ENCODE measurements around the gene KY.

The KY gene

DNA sequence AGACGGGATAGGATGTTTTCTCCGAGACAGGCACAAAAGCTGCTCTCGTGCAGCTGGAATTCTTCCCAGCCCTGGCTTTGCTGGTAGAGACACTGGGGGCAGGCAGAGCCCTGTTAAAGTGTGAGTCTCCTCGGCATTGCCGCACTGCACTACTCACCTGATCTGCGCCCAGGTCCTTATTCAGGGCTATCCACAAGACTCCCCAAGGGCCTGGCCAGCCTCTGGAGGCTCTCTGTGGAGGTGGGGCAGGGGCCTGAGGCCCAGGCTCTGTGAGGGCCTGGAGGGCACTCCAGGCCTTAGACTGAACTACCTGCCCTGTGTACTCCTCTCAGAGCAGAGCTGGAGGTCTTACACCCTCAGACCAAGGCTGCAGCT is 48.4 kb downstream of the KY start:
- Histone ChIP-seq H4K20me1 (ENCODE audit: insufficient read depth, low read length) (no peaks in the 10 kb centered on the region), H3K27ac (ENCODE audit: low read length) (no peak overlapping the region), H3K4me1 (ENCODE audit: low read length) (0 out of 2 replicates have a peak, but pooled peaks cover 3% of the 10 kb centered on the region), H3K27me3 (ENCODE audit: low read depth, low read length) (no peaks in the 10 kb centered on the region), H3K79me2 (ENCODE audit: low read length) (no peaks in the 10 kb centered on the region), H3K36me3 (replicated peaks; ENCODE audit: low read depth, low read length) (no peaks in the 10 kb centered on the region), H3K9ac (ENCODE audit: low read length) (no peak overlapping the region), H2AFZ (ENCODE audit: low read depth, low read length) (no peak overlapping the region), H3K4me2 (ENCODE audit: low read length) (no peak overlapping the region), H3K4me3 (ENCODE audit: low read length) (no peak overlapping the region), H3K9me3 (ENCODE audit: insufficient read depth, low read length) (no peaks in the 10 kb centered on the region)
- no peak for TF ChIP-seq EZH2phosphoT487 (IDR thresholded peaks at IDR 0.05; ENCODE audit: low read depth)
- TF ChIP-seq, protein P1, sequence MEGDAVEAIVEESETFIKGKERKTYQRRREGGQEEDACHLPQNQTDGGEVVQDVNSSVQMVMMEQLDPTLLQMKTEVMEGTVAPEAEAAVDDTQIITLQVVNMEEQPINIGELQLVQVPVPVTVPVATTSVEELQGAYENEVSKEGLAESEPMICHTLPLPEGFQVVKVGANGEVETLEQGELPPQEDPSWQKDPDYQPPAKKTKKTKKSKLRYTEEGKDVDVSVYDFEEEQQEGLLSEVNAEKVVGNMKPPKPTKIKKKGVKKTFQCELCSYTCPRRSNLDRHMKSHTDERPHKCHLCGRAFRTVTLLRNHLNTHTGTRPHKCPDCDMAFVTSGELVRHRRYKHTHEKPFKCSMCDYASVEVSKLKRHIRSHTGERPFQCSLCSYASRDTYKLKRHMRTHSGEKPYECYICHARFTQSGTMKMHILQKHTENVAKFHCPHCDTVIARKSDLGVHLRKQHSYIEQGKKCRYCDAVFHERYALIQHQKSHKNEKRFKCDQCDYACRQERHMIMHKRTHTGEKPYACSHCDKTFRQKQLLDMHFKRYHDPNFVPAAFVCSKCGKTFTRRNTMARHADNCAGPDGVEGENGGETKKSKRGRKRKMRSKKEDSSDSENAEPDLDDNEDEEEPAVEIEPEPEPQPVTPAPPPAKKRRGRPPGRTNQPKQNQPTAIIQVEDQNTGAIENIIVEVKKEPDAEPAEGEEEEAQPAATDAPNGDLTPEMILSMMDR (IDR thresholded peaks at IDR 0.05; ENCODE audit: low read depth, low read length): no peak

DNA sequence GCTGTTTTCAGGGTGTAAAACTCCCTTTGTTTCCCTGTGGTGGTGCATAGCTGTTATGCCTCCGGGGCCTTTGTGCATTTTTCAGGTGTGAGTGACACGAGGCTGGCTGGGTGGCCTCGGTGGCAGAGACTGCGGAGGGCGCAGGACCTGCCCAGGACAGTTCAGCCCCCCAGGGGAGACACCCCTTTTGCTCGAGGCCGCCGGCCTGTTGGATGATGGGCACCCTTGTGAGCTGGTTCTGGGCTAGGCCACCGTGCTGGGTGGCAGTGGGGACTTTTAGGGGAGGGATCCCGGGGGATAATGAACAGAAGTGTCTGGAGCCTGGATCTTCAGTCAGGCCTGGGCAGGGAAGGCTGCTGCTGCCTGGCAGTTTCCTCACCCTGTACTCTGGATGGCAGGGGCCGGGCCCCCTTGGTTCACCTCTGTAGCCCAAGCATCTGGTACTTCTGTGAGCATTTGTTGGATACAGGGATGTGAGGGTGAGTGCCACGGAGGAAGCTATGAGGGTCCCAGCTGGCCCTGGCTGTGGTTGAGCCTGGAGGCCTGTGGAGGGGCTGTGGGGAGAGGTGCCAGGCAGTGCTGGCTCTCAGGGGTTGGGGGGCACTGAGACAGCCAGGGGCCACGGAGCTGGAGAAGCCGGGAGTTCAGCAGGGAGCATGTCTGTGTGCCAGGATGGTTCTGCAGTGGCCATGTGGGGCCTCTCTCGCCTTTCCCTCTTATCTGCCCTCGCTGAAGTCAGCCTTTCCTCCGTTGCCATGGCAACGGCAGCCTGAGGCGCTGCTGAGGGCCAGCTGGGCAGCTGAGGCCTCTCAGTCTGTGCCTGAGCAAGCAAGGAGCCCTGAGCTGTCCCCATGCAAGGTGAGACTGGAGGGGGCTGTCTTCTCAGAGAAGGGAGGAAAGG is 49.0 kb downstream of the KY start:
- H3K4me3 ChIP-seq (ENCODE audit: low read length): no peak overlapping the region
- H4K20me1 ChIP-seq (ENCODE audit: insufficient read depth, low read length): no peaks in the 10 kb centered on the region
- H3K27me3 ChIP-seq (ENCODE audit: low read depth, low read length): no peaks in the 10 kb centered on the region
- H3K79me2 ChIP-seq (ENCODE audit: low read length): no peaks in the 10 kb centered on the region
- H3K9ac ChIP-seq (ENCODE audit: low read length): no peak overlapping the region
- no peaks in the 10 kb centered on the region for H3K36me3 ChIP-seq (replicated peaks; ENCODE audit: low read depth, low read length)
- no peaks in the 10 kb centered on the region for H3K9me3 ChIP-seq (ENCODE audit: insufficient read depth, low read length)
- no peak overlapping the region for H2AFZ ChIP-seq (ENCODE audit: low read depth, low read length)
- H3K4me2 ChIP-seq (ENCODE audit: low read length): no peak overlapping the region
- TF ChIP-seq, protein P1 (IDR thresholded peaks at IDR 0.05; ENCODE audit: low read depth, low read length): no peak
- TF ChIP-seq EZH2phosphoT487 (IDR thresholded peaks at IDR 0.05; ENCODE audit: low read depth): no peak
- 0 out of 2 replicates have a peak, but pooled peaks cover 3% of the 10 kb centered on the region for H3K4me1 ChIP-seq (ENCODE audit: low read length)
- no peak overlapping the region for H3K27ac ChIP-seq (ENCODE audit: low read length)

GRCh38 chr3:134600685-134601463 is 49.9 kb downstream of the KY start:
- Histone ChIP-seq H3K27ac (ENCODE audit: low read length) (no peak overlapping the region), H3K36me3 (replicated peaks; ENCODE audit: low read depth, low read length) (no peaks in the 10 kb centered on the region), H3K27me3 (ENCODE audit: low read depth, low read length) (no peaks in the 10 kb centered on the region), H3K4me2 (ENCODE audit: low read length) (peak overlapping the region; percentile 50), H4K20me1 (ENCODE audit: insufficient read depth, low read length) (no peaks in the 10 kb centered on the region), H3K9ac (ENCODE audit: low read length) (no peak overlapping the region), H3K79me2 (ENCODE audit: low read length) (no peaks in the 10 kb centered on the region), H3K9me3 (ENCODE audit: insufficient read depth, low read length) (no peaks in the 10 kb centered on the region), H2AFZ (ENCODE audit: low read depth, low read length) (no peak overlapping the region), H3K4me1 (ENCODE audit: low read length) (0 out of 2 replicates have a peak, but pooled peaks cover 3% of the 10 kb centered on the region), H3K4me3 (ENCODE audit: low read length) (no peak overlapping the region)
- TF ChIP-seq EZH2phosphoT487 (IDR thresholded peaks at IDR 0.05; ENCODE audit: low read depth): no peak
- TF ChIP-seq, protein P1 (IDR thresholded peaks at IDR 0.05; ENCODE audit: low read depth, low read length): peak; percentile 94

GRCh38 chr3:134600206-134600605 is 50.6 kb downstream of the KY start:
- H3K27me3 ChIP-seq (ENCODE audit: low read depth, low read length): no peaks in the 10 kb centered on the region
- H3K9me3 ChIP-seq (ENCODE audit: insufficient read depth, low read length): no peaks in the 10 kb centered on the region
- H3K27ac ChIP-seq (ENCODE audit: low read length): no peak overlapping the region
- TF ChIP-seq, protein P1 (IDR thresholded peaks at IDR 0.05; ENCODE audit: low read depth, low read length): no peak
- no peak for TF ChIP-seq EZH2phosphoT487 (IDR thresholded peaks at IDR 0.05; ENCODE audit: low read depth)
- no peak overlapping the region for H3K4me2 ChIP-seq (ENCODE audit: low read length)
- no peaks in the 10 kb centered on the region for H4K20me1 ChIP-seq (ENCODE audit: insufficient read depth, low read length)
- H3K36me3 ChIP-seq (replicated peaks; ENCODE audit: low read depth, low read length): no peaks in the 10 kb centered on the region
- no peak overlapping the region for H2AFZ ChIP-seq (ENCODE audit: low read depth, low read length)
- no peaks in the 10 kb centered on the region for H3K79me2 ChIP-seq (ENCODE audit: low read length)
- no peak overlapping the region for H3K9ac ChIP-seq (ENCODE audit: low read length)
- H3K4me1 ChIP-seq (ENCODE audit: low read length): 0 out of 2 replicates have a peak, but pooled peaks cover 3% of the 10 kb centered on the region
- no peak overlapping the region for H3K4me3 ChIP-seq (ENCODE audit: low read length)

Measured in OCI-LY3 (cell line).